ENCODE results near the gene NRM.

NRM gene

DNA sequence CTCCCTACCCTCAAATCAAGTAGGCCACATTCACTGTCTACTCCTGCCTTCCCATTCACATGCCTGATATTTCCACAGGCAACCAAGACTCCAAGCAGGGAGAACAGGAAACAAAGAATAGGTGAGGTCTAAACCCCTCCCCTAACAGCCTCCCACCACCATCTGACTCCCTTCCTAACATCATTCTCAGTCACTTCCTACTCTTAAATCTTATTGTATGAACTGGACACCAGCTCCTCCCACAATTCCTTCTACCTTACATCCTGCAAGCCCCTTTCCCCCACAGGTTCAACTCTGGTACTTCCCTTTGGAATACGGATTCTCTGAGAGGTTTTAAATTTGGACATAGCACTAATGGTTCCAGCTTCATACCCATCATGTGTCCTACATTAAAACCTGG is 44.8 kb downstream of the NRM start:
- Histone ChIP-seq H3K9me3 (ENCODE audit: control insufficient read depth, insufficient read depth, low read length) (no peaks in the 10 kb centered on the region), H3K9ac (ENCODE audit: low read depth, low read length) (peak overlapping the region; percentile 99; the same call in 1 of the 2 replicates), H3K36me3 (ENCODE audit: insufficient read depth, low read length) (peaks cover 5% of the 10 kb centered on the region; the same call in 1 of the 2 replicates), H3K4me1 (ENCODE audit: insufficient read depth, low read length) (no peaks in the 10 kb centered on the region)

DNA sequence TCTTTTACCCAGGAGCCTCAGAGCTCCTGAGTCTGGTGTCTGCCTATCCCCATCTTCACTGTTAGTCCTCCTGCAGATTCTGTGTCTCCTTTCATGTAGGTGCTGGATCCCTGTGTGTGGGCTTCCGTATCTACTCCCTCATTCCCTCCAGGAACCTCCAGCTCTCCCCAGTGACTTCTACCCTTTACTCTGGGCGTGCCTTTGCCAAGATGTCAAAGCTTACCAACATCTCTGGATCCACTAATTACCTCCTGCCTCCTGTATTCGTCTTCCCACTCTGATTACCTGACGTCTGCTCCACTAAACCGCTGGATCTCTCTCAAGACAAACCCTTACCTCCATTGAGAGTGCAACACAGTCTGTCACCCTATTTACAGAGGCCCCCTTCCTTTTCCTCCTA is 46.0 kb downstream of the NRM start:
- Histone ChIP-seq H3K36me3 (ENCODE audit: insufficient read depth, low read length) (peaks cover 5% of the 10 kb centered on the region; the same call in 1 of the 2 replicates), H3K9me3 (ENCODE audit: control insufficient read depth, insufficient read depth, low read length) (no peaks in the 10 kb centered on the region), H3K4me1 (ENCODE audit: insufficient read depth, low read length) (no peaks in the 10 kb centered on the region), H3K9ac (ENCODE audit: low read depth, low read length) (no peak overlapping the region)

DNA sequence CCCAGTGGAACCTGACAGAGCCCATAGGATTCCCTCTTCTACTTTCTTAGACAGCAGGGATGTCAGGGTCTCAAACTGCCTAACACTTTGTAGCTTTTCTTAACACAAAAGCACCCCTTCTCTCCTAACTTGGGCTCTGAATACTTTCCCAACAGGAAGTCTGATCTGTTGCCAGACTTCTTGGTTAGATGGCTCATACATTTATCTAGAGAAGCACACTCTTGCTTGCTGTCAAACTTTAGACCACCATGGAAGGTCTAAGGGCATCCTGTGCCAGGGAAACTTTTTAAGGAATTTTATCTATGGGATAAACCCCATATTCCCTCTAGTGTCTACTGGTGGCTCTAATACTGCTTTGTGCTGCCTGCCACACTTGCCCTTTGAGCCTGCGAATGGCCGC is 47.1 kb downstream of the NRM start:
- H3K9ac ChIP-seq (ENCODE audit: low read depth, low read length) = no peak overlapping the region
- no peaks in the 10 kb centered on the region for H3K9me3 ChIP-seq (ENCODE audit: control insufficient read depth, insufficient read depth, low read length)
- H3K36me3 ChIP-seq (ENCODE audit: insufficient read depth, low read length) = peaks cover 5% of the 10 kb centered on the region; the same call in 1 of the 2 replicates
- H3K4me1 ChIP-seq (ENCODE audit: insufficient read depth, low read length) = no peaks in the 10 kb centered on the region

DNA sequence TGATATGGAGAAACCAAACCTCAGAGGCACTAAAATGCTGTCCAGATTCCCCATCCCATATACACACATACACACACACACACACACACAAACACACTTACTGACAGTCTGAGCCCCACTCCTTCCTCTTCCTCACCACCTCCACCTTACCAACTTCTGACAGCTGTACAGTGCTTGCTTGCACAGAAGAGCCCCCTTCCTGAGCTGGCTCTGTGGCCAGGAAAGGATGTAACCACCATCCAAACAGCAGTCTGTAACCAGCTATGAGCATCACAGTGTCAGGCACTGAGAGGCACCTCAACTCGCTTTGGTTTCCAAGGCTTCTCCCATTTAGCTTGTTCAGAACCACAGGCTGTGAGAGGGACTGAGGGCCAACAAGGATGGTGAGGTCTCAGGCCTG is 49.7 kb downstream of the NRM start:
- no peak overlapping the region for H3K9ac ChIP-seq (ENCODE audit: low read depth, low read length)
- H3K36me3 ChIP-seq (ENCODE audit: insufficient read depth, low read length) = peaks cover 5% of the 10 kb centered on the region; the same call in 1 of the 2 replicates
- H3K4me1 ChIP-seq (ENCODE audit: insufficient read depth, low read length) = no peaks in the 10 kb centered on the region
- H3K9me3 ChIP-seq (ENCODE audit: control insufficient read depth, insufficient read depth, low read length) = no peaks in the 10 kb centered on the region

DNA sequence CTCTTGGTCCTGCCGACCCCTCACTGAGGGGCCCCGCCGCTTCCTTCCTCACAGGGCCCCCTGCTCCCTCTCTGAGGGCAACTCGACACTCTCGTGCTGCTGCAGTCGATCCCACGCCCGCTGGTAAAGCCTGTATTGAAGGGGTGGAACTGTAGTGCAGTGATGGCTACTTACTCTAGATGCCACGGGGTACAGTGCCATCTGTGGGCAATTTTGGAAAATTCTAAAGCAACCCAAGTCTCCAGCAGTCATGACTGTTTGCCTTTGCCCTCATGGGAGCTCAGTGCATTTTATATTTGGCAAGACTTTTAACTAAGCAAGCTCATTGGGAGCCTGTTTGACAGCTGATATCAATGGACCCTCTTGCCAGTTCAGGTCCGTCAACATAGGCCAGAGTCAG is 50.3 kb downstream of the NRM start:
- Histone ChIP-seq H3K9me3 (ENCODE audit: control insufficient read depth, insufficient read depth, low read length) (no peaks in the 10 kb centered on the region), H3K4me1 (ENCODE audit: insufficient read depth, low read length) (no peaks in the 10 kb centered on the region), H3K36me3 (ENCODE audit: insufficient read depth, low read length) (peaks cover 9% of the 10 kb centered on the region; the same call in 1 of the 2 replicates), H3K9ac (ENCODE audit: low read depth, low read length) (no peak overlapping the region)

Measured in ES-I3 (cell line).